Measurements from ENCODE around the gene CACHD1. TPM values are rescaled to one million over a fixed set of nuclear protein-coding genes. Genes with fewer than 3 reads are reported as not detected.
A peak's percentile ranks its signal among the peaks of the same experiment; 100 is the strongest.

Gene CACHD1
- 0.18 and 0.31 TPM in 2 replicates for total RNA-seq (2014; rRNA removed; shearing (Covaris generic))

GRCh38 chr1:64469977-64470664, at the start of gene CACHD1:
CACHD1 (plus strand) TSS chr1:64470129; CDS start chr1:64470745, 616 bp downstream.
- peak; percentile 20 for DNase-seq (ENCODE audit: low spot score)
- in situ Hi-C loops (cut with HindIII; ENCODE audit: low sequenced_read_pairs), result no loop called here

- no peak for DNase-seq (ENCODE audit: low spot score)
- in situ Hi-C loops (cut with HindIII; ENCODE audit: low sequenced_read_pairs), result no loop called here
These were observed 48.6 kb upstream of the CACHD1 start for GRCh38 chr1:64421377-64421776.

GRCh38 chr1:64423526-64423925, 46.4 kb upstream of the CACHD1 start:
- DNase-seq (ENCODE audit: low spot score), result no peak
- in situ Hi-C loops (cut with HindIII; ENCODE audit: low sequenced_read_pairs), result no loop called here

GRCh38 chr1:64424412-64424811, 45.5 kb upstream of the CACHD1 start:
- DNase-seq (ENCODE audit: low spot score), result no peak
- in situ Hi-C loops (cut with HindIII; ENCODE audit: low sequenced_read_pairs), result no loop called here

- no peak for DNase-seq (ENCODE audit: low spot score)
- in situ Hi-C loops (cut with HindIII; ENCODE audit: low sequenced_read_pairs), result no loop called here
These were observed 44.4 kb upstream of the CACHD1 start for GRCh38 chr1:64425521-64425920.

- DNase-seq (ENCODE audit: low spot score), result no peak
These were observed 43.2 kb upstream of the CACHD1 start for GRCh38 chr1:64426681-64427080.

GRCh38 chr1:64427879-64428278, 42.0 kb upstream of the CACHD1 start:
- no peak for DNase-seq (ENCODE audit: low spot score)

More at GRCh38 chr1:64426681-64427080, 43.2 kb upstream of the CACHD1 start:
- in situ Hi-C loops (cut with HindIII; ENCODE audit: low sequenced_read_pairs), result no loop called here

DNA sequence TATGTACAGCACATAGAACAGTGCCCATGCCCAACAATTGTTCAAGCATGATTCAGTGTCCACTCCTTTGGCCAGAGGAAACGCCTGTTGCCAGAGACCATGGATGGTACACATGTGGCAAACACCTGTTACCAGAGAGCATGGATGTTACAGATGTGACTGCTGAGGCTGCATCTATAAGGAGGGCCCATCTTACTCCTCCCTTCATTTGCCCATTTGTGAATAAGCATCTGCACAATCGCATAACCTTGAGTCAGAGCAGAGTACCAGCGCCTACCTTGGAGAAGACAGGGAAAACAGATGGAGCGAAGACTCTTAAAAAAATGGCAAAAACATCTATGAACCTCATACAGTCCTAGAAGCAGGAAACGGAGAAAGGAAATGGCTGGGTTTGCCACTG, 36.6 kb upstream of the CACHD1 start:
- in situ Hi-C loops (cut with HindIII; ENCODE audit: low sequenced_read_pairs), result no loop called here
- DNase-seq (ENCODE audit: low spot score), result no peak

More at GRCh38 chr1:64427879-64428278, 42.0 kb upstream of the CACHD1 start:
- in situ Hi-C loops (cut with HindIII; ENCODE audit: low sequenced_read_pairs), result no loop called here

GRCh38 chr1:64433747-64434146, 36.2 kb upstream of the CACHD1 start:
- in situ Hi-C loops (cut with HindIII; ENCODE audit: low sequenced_read_pairs), result no loop called here
- DNase-seq (ENCODE audit: low spot score), result no peak

DNA sequence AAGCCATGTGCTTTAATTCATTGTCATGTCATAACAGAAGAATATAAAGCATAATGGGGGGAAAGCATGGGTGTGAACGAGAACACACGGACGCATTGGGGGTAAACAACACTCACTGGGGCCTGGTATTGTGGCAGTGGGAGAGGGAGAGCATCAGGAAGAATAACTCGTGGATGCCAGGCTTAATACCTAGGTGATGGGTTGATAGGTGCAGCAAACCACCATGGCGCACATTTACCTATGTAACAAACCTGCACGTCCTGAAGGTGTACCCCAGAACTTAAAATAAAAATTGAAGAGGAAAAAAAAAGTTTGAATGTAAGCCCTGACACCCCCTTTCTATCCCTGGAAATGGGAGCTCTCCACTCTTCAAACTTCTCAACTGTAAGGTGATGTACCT, 34.9 kb upstream of the CACHD1 start:
- no peak for DNase-seq (ENCODE audit: low spot score)
- in situ Hi-C loops (cut with HindIII; ENCODE audit: low sequenced_read_pairs), result no loop called here

- no peak for DNase-seq (ENCODE audit: low spot score)
- in situ Hi-C loops (cut with HindIII; ENCODE audit: low sequenced_read_pairs), result no loop called here
These were observed 32.5 kb upstream of the CACHD1 start for GRCh38 chr1:64437453-64437852.

DNA sequence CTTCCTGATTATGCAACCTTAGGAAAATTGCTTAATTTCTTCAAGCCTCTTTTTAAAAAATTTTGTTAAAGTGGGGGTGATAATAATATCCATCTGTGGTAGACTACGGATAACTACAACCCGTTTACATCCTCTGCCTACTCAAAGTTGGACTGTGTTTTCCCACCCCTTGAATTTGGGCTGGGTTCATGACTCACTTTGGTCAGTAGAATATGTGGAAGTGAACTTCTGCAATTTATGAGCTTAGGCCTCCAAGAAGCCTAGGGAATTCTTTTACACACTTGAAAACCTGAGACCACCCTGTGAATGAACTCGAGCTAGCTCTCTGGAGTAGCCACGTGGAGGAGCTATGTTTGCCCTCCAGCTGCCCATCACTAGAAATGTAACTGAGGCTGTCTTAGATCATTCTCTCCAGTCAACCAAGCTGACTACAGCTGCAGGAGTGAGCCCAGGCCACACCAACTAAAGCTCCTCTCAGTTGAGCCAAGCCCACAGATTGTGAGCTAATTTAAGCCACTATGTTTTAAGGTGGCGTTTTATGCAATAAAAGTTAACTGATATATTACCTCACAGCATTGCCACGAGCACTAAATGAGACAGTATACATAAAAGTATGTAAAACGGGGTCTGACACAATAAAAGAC, 29.6 kb upstream of the CACHD1 start:
- no peak for DNase-seq (ENCODE audit: low spot score)
- in situ Hi-C loops (cut with HindIII; ENCODE audit: low sequenced_read_pairs), result no loop called here

GRCh38 chr1:64451440-64451839, 18.5 kb upstream of the CACHD1 start:
- no peak for DNase-seq (ENCODE audit: low spot score)
- in situ Hi-C loops (cut with HindIII; ENCODE audit: low sequenced_read_pairs), result no loop called here

DNA sequence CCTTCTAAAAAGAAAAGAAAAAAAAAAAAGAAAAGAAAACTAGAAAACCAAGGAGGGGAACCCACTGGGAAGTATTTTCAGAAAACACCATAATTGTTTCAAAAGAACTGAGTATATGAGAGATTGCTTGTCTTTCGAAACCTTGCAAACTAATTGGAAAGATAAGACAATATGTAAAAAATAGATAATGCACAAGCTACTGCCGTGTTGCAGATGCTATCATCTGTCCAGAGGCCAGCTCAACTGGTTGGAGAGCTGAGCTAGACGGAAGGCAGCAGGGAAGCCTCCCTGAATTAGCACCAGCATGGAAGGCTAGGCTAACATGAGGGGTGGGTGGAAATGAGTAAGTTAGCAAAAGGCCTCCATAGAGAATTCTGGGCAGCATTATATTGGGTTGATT, 16.2 kb upstream of the CACHD1 start:
- in situ Hi-C loops (cut with HindIII; ENCODE audit: low sequenced_read_pairs), result no loop called here

GRCh38 chr1:64458915-64459314, 11.0 kb upstream of the CACHD1 start:
- in situ Hi-C loops (cut with HindIII; ENCODE audit: low sequenced_read_pairs), result no loop called here
- DNase-seq (ENCODE audit: low spot score), result no peak

More for the DNA sequence above, 16.2 kb upstream of the CACHD1 start:
- no peak for DNase-seq (ENCODE audit: low spot score)

- DNase-seq (ENCODE audit: low spot score), result no peak
- in situ Hi-C loops (cut with HindIII; ENCODE audit: low sequenced_read_pairs), result no loop called here
These were observed 10.2 kb upstream of the CACHD1 start for GRCh38 chr1:64459743-64460142.

DNA sequence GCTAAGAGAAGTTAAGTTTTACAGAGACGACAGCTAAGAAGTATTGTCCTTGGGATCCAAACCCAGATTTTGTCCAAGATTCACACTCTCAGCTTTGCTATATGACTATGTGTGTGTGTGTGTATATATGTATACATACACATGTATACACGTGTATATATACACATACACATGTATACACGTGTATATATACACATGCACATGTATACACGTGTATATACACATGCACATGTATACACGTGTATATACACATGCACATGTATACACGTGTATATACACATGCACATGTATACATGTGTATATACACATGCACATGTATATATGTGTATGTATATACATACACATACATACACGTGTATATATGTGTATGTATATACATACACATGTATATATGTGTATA, 3.9 kb upstream of the CACHD1 start:
- in situ Hi-C loops (cut with HindIII; ENCODE audit: low sequenced_read_pairs), result no loop called here
- DNase-seq (ENCODE audit: low spot score), result no peak

DNA sequence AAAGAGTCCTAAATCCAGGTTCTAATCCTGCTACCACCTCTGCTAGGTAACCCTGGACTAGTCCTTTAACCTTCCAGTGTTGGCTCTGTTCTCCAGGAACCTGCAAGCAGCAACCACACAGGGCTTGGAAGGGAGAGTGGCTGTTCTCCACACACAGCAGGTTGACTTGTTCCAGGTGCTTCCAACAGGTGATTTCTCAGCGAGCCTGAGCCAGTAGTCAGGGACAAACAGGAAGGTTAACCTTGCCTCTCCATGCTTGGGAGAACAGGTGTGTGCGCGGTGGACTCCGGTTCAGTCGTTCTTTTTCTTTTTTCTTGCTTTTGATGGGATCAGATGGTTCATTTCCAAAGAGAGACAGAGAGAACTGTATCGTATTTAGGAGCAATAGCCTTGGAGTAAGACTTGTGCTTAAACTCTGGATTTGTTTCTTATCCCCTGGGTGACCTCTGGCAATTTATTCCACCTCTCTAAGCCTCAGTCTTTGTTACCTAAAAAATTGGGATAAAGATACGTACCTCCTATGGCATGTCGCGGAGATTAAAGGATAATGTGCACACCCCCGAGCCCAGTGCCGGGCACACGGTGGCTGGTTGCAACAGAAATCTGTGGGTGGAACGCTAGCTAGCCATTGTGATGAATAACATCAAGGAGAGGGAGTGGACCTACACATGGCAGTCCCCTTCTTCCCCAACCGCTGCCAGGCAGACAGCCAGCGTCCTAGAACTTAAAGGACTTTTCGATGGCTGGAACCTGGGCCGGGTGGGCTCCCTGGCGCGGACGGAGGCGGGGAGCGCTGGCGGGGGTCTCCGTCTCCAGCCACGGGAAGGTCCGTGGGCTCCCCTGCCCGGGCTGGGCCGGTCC, 583 bp upstream of the CACHD1 start:
- in situ Hi-C loops (cut with HindIII; ENCODE audit: low sequenced_read_pairs), result no loop called here
- no peak for DNase-seq (ENCODE audit: low spot score)

- DNase-seq (ENCODE audit: low spot score), result no peak
- in situ Hi-C loops (cut with HindIII; ENCODE audit: low sequenced_read_pairs), result no loop called here
These were observed 812 bp downstream of the CACHD1 start for GRCh38 chr1:64470665-64471217.

All from G401 (cell line).